AG09309 (cell line): ENCODE results near the gene DNAI2.

Experiments
- DNase-seq: peaks from one replicate; pipeline ENCODE4 v3.0.0-alpha.2; 2010; ENCODE audit warnings: low read depth
- H3K4me3 ChIP-seq: 2 replicates; pipeline ENCODE4 v1.5.1; 2011; ENCODE audit warnings: mild to moderate bottlenecking, low read depth, low read length, moderate library complexity; ENCODE audit not compliant: control insufficient read depth
- CTCF ChIP-seq: IDR thresholded peaks from 2 replicates; pipeline ENCODE4 v1.5.1; 2011; ENCODE audit warnings: mild to moderate bottlenecking, low read depth, low read length, inconsistent platforms; ENCODE audit not compliant: insufficient read depth, control insufficient read depth; ENCODE audit errors: missing control alignments

The DNAI2 gene

GRCh38 chr17:74299226-74300009 lies 25.4 kb downstream of the DNAI2 start:
- H3K4me3 ChIP-seq: no peak overlapping the region
- no peak for TF ChIP-seq CTCF
- DNase-seq: no peak

GRCh38 chr17:74303305-74303704 lies 29.3 kb downstream of the DNAI2 start:
- no peak for DNase-seq
- no peak for TF ChIP-seq CTCF
- H3K4me3 ChIP-seq: no peak overlapping the region

DNA sequence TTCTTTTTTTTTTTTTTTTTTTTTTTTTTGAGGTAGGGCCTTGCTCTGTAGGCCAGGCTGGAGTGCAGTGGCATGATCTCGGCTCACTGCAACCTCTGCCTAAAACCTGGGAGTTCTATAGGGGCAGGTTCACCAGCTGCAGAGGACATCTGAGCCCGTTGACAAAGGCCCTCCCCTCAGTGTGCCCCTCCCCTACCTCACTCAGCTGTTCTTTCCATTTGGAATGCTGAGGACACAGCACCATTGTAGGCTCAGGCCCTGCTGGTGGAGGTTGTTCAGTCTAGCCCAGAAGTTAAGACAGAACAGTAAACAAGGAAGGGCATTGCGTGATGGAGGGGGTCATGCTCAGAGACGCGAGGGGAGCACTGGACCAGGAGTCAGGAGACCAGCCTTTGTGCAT lies 30.1 kb downstream of the DNAI2 start:
- DNase-seq: no peak
- no peak overlapping the region for H3K4me3 ChIP-seq
- TF ChIP-seq CTCF: no peak

GRCh38 chr17:74305865-74306654 lies 32.0 kb downstream of the DNAI2 start:
- no peak for TF ChIP-seq CTCF

DNA sequence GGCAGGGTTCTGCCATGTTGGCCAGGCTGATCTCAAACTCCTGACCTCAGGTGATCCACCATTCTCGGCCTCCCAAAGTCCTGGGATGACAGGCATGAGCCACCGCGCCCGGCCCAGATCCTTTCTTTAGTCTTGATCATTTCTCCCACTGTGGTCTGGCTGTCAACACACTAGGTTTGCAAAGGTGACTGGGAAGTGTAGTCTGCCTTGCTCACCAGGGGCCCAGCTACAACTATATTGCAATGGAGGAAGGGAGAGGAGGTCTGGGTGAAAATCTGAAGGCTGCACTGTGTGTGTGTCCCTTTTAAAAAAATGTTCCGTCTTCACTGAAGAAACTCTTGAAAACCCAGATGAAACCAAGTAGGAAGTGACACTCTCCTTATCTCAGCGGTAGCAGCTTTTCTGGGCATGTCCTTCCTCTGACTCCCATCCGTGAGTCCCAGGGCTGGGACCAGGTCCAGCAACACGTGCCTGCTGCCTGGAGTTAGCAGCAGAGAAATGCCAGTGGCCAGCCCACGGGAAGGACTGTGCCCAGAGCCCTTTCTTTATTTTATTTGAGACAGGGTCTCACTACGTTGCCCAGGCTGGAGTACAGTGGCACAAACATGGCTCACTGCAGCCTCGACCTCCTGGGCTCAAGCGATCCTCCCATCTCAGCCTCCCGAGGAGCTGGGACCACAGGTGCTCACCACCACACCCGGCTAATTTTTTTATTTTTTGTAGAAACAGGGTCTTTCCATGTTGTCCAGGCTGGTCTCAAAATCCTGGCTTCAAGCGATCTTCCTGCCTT lies 34.1 kb downstream of the DNAI2 start:
- DNase-seq: no peak
- no peak overlapping the region for H3K4me3 ChIP-seq
- no peak for TF ChIP-seq CTCF

More at GRCh38 chr17:74305865-74306654, 32.0 kb downstream of the DNAI2 start:
- H3K4me3 ChIP-seq: no peak overlapping the region
- DNase-seq: no peak

DNA sequence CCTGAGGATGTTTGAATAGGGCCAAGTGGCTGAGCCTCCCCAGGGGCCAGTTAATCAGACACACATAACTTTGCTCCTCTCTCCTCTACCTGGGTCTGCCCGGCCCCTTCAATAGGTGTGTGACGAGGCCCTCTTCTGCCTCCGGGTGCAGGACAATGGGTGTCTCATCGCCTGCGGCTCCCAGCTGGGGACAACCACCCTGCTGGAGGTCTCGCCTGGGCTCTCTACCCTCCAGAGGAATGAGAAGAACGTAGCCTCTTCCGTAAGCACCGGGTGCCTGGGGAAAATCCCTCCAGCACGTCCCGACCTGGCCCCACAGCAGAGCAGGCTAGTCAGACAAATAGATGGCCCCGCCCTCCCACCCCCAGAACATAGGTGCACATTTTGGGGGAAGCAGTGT lies 35.9 kb downstream of the DNAI2 start:
- DNase-seq: no peak
- TF ChIP-seq CTCF: no peak
- no peak overlapping the region for H3K4me3 ChIP-seq
